HepG2 (cell line): Measurements from ENCODE around the gene ACSBG1. TPM values are rescaled to one million over a fixed set of nuclear protein-coding genes. Genes with fewer than 3 reads are reported as not detected.

ENCODE experiments used
- CENPT ChIP-seq: sonication (generic); formaldehyde crosslinking; IDR thresholded peaks from 2 replicates; pipeline ENCODE4 v1.8.0; 2022; ENCODE audit warnings: low read depth, mild to moderate bottlenecking, moderate library complexity, missing genetic modification reagents
- GABPA ChIP-seq, 2 experiments: IDR thresholded peaks; 2 replicates each; pipeline ENCODE4 v1.6.1; 2011 to 2016; ENCODE audit warnings: low read depth in 2 of 2, low read length in 1 of 2, missing biosample characterization in 1 of 2, missing genetic modification characterization in 1 of 2
- HCFC1 ChIP-seq: fragments of 150-350 bp; IDR thresholded peaks from 2 replicates; pipeline ENCODE4 v1.6.1; 2014; ENCODE audit warnings: low read depth, low read length
- HMG20B ChIP-seq: conservative IDR thresholded peaks from 2 replicates; pipeline ENCODE4 v1.6.1; 2016; ENCODE audit warnings: missing genetic modification reagents, missing compliant biosample characterization
- IKZF4 ChIP-seq: sonication (generic); formaldehyde crosslinking; IDR thresholded peaks from 2 replicates; pipeline ENCODE4 v1.5.1; 2020; ENCODE audit warnings: borderline replicate concordance, mild to moderate bottlenecking, low read depth, missing genetic modification reagents; ENCODE audit errors: not compliant biosample characterization
- NR2C2 ChIP-seq: sonication (generic); formaldehyde crosslinking; IDR thresholded peaks from 2 replicates; pipeline ENCODE4 v1.4.0; 2020; ENCODE audit warnings: missing genetic modification reagents, mild to moderate bottlenecking, moderate library complexity, borderline replicate concordance
- NR2F1 ChIP-seq, 2 experiments: fragments of 450-650 bp in 1 of 2; formaldehyde crosslinking in 1 of 2; IDR thresholded peaks; 2 replicates each; pipeline versions ENCODE4 v1.5.0 to v1.6.1; 2016 to 2020; ENCODE audit warnings: mild to moderate bottlenecking in 1 of 2, missing compliant biosample characterization in 1 of 2, missing genetic modification reagents in 1 of 2, moderate library complexity in 1 of 2
- RBAK ChIP-seq: sonication (generic); formaldehyde crosslinking; IDR thresholded peaks from 2 replicates; pipeline ENCODE4 v1.5.1; 2020; ENCODE audit warnings: mild to moderate bottlenecking, missing genetic modification reagents
- RBFOX2 ChIP-seq: fragments of 200-400 bp; formaldehyde crosslinking; IDR thresholded peaks from 2 replicates; pipeline ENCODE4 v1.6.1; 2017; ENCODE audit warnings: low read depth, mild to moderate bottlenecking, low read length
- RBM39 ChIP-seq: fragments of 200-400 bp; formaldehyde crosslinking; IDR thresholded peaks from one replicate; pipeline ENCODE4 v1.6.1; 2018; ENCODE audit warnings: antibody characterized with exemption, mild to moderate bottlenecking, low read depth, low read length; ENCODE audit not compliant: poor library complexity, severe bottlenecking
- REXO4 ChIP-seq: sonication (generic); formaldehyde crosslinking; IDR thresholded peaks from 2 replicates; pipeline ENCODE4 v1.8.0; 2022; ENCODE audit warnings: missing genetic modification reagents, mild to moderate bottlenecking, borderline replicate concordance
- SP2 ChIP-seq: sonication (generic); formaldehyde crosslinking; IDR thresholded peaks from 2 replicates; pipeline ENCODE4 v1.5.1; 2020; ENCODE audit warnings: mild to moderate bottlenecking, missing genetic modification reagents
- SRF ChIP-seq: IDR thresholded peaks from 2 replicates; pipeline ENCODE4 v1.6.1; 2011; ENCODE audit warnings: mild to moderate bottlenecking, low read depth, low read length, moderate library complexity
- ZNF256 ChIP-seq: sonication (generic); formaldehyde crosslinking; conservative IDR thresholded peaks from 2 replicates; pipeline ENCODE4 v1.4.0; 2020; ENCODE audit warnings: missing genetic modification reagents
- ZNF292 ChIP-seq: sonication (generic); formaldehyde crosslinking; IDR thresholded peaks from 2 replicates; pipeline ENCODE4 v1.8.1; 2022; ENCODE audit warnings: mild to moderate bottlenecking, low read depth, missing genetic modification reagents, borderline replicate concordance
- ZNF501 ChIP-seq: sonication (generic); formaldehyde crosslinking; IDR thresholded peaks from 2 replicates; pipeline ENCODE4 v1.5.1; 2020; ENCODE audit warnings: mild to moderate bottlenecking, moderate library complexity, missing genetic modification reagents
- polyA plus RNA-seq, 8 experiments: library from polyadenylated mRNA; depleted of rRNA in 3 of 8; stranded (reverse) in 7 of 8; unstranded in 1 of 8; fragments of >200 nt; fragmentation: Illumina TruSeq in 4 of 8; extraction: Trizol in 4 of 8; gene quantifications; 2 replicates each; pipeline versions ENCODE4 v1.2.1 to v1.2.3, GENCODE V29; 2011 to 2016; ENCODE audit warnings: low read depth in 4 of 8, missing spikeins in 1 of 8, mixed read lengths in 1 of 8; ENCODE audit not compliant: insufficient read depth in 1 of 8
- total RNA-seq, 5 experiments: library from RNA; depleted of rRNA; stranded (reverse); fragments of >200 nt; fragmentation: Illumina TruSeq; extraction: Trizol; gene quantifications; 2 replicates each; pipeline ENCODE4 v1.2.3, GENCODE V29; 2016; ENCODE audit warnings: low read depth in 1 of 5
- TF ChIP-seq, protein P1 (sequence below): sonication (generic); formaldehyde crosslinking; IDR thresholded peaks from 2 replicates; pipeline ENCODE4 v1.5.1; 2020; ENCODE audit warnings: mild to moderate bottlenecking, missing genetic modification reagents
- TF ChIP-seq, protein P2 (sequence below): conservative IDR thresholded peaks from 2 replicates; pipeline ENCODE4 v1.6.1; 2018; ENCODE audit warnings: missing genetic modification reagents
- TF ChIP-seq, protein P3 (sequence below): sonication (generic); formaldehyde crosslinking; conservative IDR thresholded peaks from 2 replicates; pipeline ENCODE4 v1.8.0; 2022; ENCODE audit warnings: low read depth, missing genetic modification reagents
- TF ChIP-seq, protein P4 (sequence below): sonication (generic); formaldehyde crosslinking; IDR thresholded peaks from 2 replicates; pipeline ENCODE4 v1.8.1; 2022; ENCODE audit warnings: low read depth, mild to moderate bottlenecking, missing genetic modification reagents

ACSBG1 gene
- total and polyA plus RNA-seq, 2 of the 13 experiments (the other 11 are each of a cell fraction or from before 2014, with no cell fraction given), result 0.35 to 0.81 TPM

DNA sequence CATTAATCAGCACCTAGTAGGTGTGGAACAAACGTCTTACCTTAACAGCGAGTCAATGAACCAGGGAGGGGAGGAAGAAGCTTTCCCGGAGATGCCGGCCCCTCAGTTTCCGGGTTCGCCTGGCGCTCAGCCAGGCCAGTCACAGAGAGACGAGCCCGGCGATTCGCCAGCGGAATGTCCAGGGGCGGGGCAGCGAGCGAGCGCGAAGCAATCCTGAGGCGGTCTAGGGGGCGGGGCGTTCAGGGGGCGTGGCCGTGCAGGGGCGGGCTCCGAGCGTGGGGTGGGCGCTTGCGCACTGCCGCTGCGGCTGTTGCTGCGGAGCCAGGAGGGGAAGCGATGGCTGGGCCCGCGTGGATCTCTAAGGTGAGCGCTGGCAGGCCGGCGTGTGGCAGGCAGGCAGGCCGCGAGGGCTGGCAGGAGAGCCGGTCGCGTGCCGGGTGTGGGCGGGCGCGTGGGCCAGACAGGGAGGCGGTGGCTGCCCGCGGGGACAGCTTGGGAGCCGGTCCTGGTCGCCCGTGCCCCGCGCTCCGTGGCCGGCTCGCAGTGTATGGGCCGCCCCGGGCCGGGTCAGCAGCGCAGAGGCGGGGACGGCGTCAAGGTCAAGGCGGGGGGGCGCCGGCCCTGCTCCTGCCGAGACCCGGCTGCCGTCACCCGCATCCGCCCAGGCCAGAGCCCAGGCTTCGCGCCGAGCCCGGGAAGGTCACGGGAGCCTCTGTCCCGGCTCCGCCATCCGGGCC, 85.1 kb downstream of the ACSBG1 start, which contains the start of gene IDH3A (continued):
- TF ChIP-seq ZNF292 (no peak), IKZF4 (CRISPR knock-in tag) (peak; percentile 91), ZNF501 (CRISPR knock-in tag) (no peak), HMG20B (CRISPR knock-in tag) (no peak), SP2 (CRISPR knock-in tag) (peak; percentile 74; the same call in 1 of the 2 replicates), RBAK (CRISPR knock-in tag) (no peak), HCFC1 (no peak), RBFOX2 (peak; percentile 79), ZNF256 (CRISPR knock-in tag) (no peak), NR2F1 (CRISPR knock-in tag; IDR thresholded peaks at IDR 0.05) (no peak), RBM39 (no peak), SRF (no peak), NR2C2 (peak; percentile 47; the same call in 1 of the 2 replicates), GABPA (IDR thresholded peaks at IDR 0.05; ENCODE audit: low read depth, low read length) (peak; percentile 64), GABPA (CRISPR knock-in tag; IDR thresholded peaks at IDR 0.05; ENCODE audit: low read depth) (peak; percentile 91), CENPT (CRISPR knock-in tag) (0 out of 2 replicates have a peak, but pooled peaks have one; percentile 31), REXO4 (CRISPR knock-in tag) (no peak)
- TF ChIP-seq, protein P1, sequence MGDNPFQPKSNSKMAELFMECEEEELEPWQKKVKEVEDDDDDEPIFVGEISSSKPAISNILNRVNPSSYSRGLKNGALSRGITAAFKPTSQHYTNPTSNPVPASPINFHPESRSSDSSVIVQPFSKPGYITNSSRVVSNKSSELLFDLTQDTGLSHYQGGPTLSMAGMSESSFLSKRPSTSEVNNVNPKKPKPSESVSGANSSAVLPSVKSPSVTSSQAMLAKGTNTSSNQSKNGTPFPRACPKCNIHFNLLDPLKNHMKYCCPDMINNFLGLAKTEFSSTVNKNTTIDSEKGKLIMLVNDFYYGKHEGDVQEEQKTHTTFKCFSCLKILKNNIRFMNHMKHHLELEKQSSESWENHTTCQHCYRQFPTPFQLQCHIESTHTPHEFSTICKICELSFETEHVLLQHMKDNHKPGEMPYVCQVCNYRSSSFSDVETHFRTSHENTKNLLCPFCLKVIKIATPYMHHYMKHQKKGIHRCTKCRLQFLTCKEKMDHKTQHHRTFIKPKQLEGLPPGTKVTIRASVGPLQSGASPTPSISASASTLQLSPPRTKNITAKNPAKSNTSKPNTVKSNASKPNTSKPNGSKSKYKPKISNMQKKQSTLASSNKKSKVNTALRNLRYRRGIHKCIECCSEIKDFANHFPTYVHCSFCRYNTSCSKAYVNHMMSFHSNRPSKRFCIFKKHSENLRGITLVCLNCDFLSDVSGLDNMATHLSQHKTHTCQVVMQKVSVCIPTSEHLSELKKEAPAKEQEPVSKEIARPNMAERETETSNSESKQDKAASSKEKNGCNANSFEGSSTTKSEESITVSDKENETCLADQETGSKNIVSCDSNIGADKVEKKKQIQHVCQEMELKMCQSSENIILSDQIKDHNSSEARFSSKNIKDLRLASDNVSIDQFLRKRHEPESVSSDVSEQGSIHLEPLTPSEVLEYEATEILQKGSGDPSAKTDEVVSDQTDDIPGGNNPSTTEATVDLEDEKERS (CRISPR knock-in tag), result no peak
- TF ChIP-seq, protein P2, sequence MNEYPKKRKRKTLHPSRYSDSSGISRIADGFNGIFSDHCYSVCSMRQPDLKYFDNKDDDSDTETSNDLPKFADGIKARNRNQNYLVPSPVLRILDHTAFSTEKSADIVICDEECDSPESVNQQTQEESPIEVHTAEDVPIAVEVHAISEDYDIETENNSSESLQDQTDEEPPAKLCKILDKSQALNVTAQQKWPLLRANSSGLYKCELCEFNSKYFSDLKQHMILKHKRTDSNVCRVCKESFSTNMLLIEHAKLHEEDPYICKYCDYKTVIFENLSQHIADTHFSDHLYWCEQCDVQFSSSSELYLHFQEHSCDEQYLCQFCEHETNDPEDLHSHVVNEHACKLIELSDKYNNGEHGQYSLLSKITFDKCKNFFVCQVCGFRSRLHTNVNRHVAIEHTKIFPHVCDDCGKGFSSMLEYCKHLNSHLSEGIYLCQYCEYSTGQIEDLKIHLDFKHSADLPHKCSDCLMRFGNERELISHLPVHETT (CRISPR knock-in tag), result no peak
- TF ChIP-seq, protein P3, sequence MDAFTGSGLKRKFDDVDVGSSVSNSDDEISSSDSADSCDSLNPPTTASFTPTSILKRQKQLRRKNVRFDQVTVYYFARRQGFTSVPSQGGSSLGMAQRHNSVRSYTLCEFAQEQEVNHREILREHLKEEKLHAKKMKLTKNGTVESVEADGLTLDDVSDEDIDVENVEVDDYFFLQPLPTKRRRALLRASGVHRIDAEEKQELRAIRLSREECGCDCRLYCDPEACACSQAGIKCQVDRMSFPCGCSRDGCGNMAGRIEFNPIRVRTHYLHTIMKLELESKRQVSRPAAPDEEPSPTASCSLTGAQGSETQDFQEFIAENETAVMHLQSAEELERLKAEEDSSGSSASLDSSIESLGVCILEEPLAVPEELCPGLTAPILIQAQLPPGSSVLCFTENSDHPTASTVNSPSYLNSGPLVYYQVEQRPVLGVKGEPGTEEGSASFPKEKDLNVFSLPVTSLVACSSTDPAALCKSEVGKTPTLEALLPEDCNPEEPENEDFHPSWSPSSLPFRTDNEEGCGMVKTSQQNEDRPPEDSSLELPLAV (CRISPR knock-in tag), result no peak
- TF ChIP-seq, protein P4, sequence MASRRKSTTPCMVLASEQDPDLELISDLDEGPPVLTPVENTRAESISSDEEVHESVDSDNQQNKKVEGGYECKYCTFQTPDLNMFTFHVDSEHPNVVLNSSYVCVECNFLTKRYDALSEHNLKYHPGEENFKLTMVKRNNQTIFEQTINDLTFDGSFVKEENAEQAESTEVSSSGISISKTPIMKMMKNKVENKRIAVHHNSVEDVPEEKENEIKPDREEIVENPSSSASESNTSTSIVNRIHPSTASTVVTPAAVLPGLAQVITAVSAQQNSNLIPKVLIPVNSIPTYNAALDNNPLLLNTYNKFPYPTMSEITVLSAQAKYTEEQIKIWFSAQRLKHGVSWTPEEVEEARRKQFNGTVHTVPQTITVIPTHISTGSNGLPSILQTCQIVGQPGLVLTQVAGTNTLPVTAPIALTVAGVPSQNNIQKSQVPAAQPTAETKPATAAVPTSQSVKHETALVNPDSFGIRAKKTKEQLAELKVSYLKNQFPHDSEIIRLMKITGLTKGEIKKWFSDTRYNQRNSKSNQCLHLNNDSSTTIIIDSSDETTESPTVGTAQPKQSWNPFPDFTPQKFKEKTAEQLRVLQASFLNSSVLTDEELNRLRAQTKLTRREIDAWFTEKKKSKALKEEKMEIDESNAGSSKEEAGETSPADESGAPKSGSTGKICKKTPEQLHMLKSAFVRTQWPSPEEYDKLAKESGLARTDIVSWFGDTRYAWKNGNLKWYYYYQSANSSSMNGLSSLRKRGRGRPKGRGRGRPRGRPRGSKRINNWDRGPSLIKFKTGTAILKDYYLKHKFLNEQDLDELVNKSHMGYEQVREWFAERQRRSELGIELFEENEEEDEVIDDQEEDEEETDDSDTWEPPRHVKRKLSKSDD, result no peak
